Measurements from ENCODE around the gene ATG16L1. TPM values are rescaled to one million over a fixed set of nuclear protein-coding genes. Genes with fewer than 3 reads are reported as not detected.

The ATG16L1 gene
- total RNA-seq, 2 donors from 2014 or later = 58.3 to 67.7 TPM

GRCh38 chr2:233255151-233255550 lies 3.7 kb downstream of the ATG16L1 start:
- Histone ChIP-seq H3K4me1 (replicated peaks) (peaks cover 8% of the 10 kb centered on the region), H3K36me3 (peaks cover 0 to 7% of the 10 kb centered on the region in 2 donors), H3K27ac (peak overlapping the region; percentile 39 to 90), H3K27me3 (replicated peaks; ENCODE audit: insufficient read depth) (no peaks in the 10 kb centered on the region), H3K9me3 (no peaks in the 10 kb centered on the region), H3K4me3 (no peak overlapping the region)
- no peak for DNase-seq (ENCODE audit: low spot score)
- TF ChIP-seq POLR2A (IDR thresholded peaks at IDR 0.05) (no peak), CTCF (IDR thresholded peaks at IDR 0.05) (no peak)
- intact Hi-C loops (cut with DNase I) = no loop called here
- WGBS = 65% methylated on average over 11 of the region's 11 CpGs

- no peak for TF ChIP-seq POLR2AphosphoS5 (IDR thresholded peaks at IDR 0.05)
- TF ChIP-seq CTCF (IDR thresholded peaks at IDR 0.05) = no peak
- TF ChIP-seq POLR2A (IDR thresholded peaks at IDR 0.05) = no peak
- peaks cover 0 to 7% of the 10 kb centered on the region in 2 donors for H3K36me3 ChIP-seq
- H3K4me3 ChIP-seq = no peak overlapping the region
- no peak for DNase-seq (ENCODE audit: low spot score)
- H3K4me1 ChIP-seq (replicated peaks) = peaks cover 8% of the 10 kb centered on the region
- H3K27me3 ChIP-seq (replicated peaks; ENCODE audit: insufficient read depth) = no peaks in the 10 kb centered on the region
- H3K27ac ChIP-seq = no peak overlapping the region
- H3K9me3 ChIP-seq = no peaks in the 10 kb centered on the region
- intact Hi-C loops (cut with DNase I) = no loop called here
- 77% methylated on average over 4 of the region's 4 CpGs for WGBS
Measured at GRCh38 chr2:233256048-233256447, 4.6 kb downstream of the ATG16L1 start.

- H3K27ac ChIP-seq = no peak overlapping the region
- no peak for DNase-seq (ENCODE audit: low spot score)
- H3K4me3 ChIP-seq = no peak overlapping the region
- no peaks in the 10 kb centered on the region for H3K9me3 ChIP-seq
- peaks cover 0 to 13% of the 10 kb centered on the region in 2 donors for H3K36me3 ChIP-seq
- WGBS = 93% methylated on average over 2 of the region's 2 CpGs
- TF ChIP-seq POLR2A (IDR thresholded peaks at IDR 0.05) (no peak), POLR2AphosphoS5 (IDR thresholded peaks at IDR 0.05) (no peak), CTCF (IDR thresholded peaks at IDR 0.05) (no peak)
- no peaks in the 10 kb centered on the region for H3K27me3 ChIP-seq (replicated peaks; ENCODE audit: insufficient read depth)
- intact Hi-C loops (cut with DNase I) = no loop called here
- H3K4me1 ChIP-seq (replicated peaks) = peaks cover 8% of the 10 kb centered on the region
Measured at GRCh38 chr2:233258211-233258610, 6.7 kb downstream of the ATG16L1 start.

GRCh38 chr2:233259730-233260129 lies 8.3 kb downstream of the ATG16L1 start:
- no peak for TF ChIP-seq POLR2A (IDR thresholded peaks at IDR 0.05)
- TF ChIP-seq POLR2AphosphoS5 (IDR thresholded peaks at IDR 0.05) = no peak
- TF ChIP-seq CTCF (IDR thresholded peaks at IDR 0.05) = no peak
- no peak overlapping the region for H3K4me3 ChIP-seq
- no peak overlapping the region for H3K27ac ChIP-seq
- no peak for DNase-seq (ENCODE audit: low spot score)
- intact Hi-C loops (cut with DNase I) = no loop called here
- H3K27me3 ChIP-seq (replicated peaks; ENCODE audit: insufficient read depth) = no peaks in the 10 kb centered on the region
- peaks cover 3% of the 10 kb centered on the region for H3K4me1 ChIP-seq (replicated peaks)
- peaks cover 3 to 17% of the 10 kb centered on the region in 2 donors for H3K36me3 ChIP-seq
- 94% methylated on average over 1 of the region's 1 CpG for WGBS
- H3K9me3 ChIP-seq = no peaks in the 10 kb centered on the region

GRCh38 chr2:233260661-233261060 lies 9.2 kb downstream of the ATG16L1 start:
- H3K9me3 ChIP-seq = no peaks in the 10 kb centered on the region
- DNase-seq (ENCODE audit: low spot score) = no peak
- peaks cover 3 to 17% of the 10 kb centered on the region in 2 donors for H3K36me3 ChIP-seq
- H3K27me3 ChIP-seq (replicated peaks; ENCODE audit: insufficient read depth) = no peaks in the 10 kb centered on the region
- no peak overlapping the region for H3K4me3 ChIP-seq
- TF ChIP-seq POLR2A (IDR thresholded peaks at IDR 0.05) = no peak
- no peak for TF ChIP-seq CTCF (IDR thresholded peaks at IDR 0.05)
- no peak for TF ChIP-seq POLR2AphosphoS5 (IDR thresholded peaks at IDR 0.05)
- H3K4me1 ChIP-seq (replicated peaks) = no peaks in the 10 kb centered on the region
- intact Hi-C loops (cut with DNase I) = no loop called here
- WGBS = 100% methylated on average over 5 of the region's 5 CpGs
- no peak overlapping the region for H3K27ac ChIP-seq

Data from prostate gland (tissue), 2 donors.